Keratinocyte (primary cell): ENCODE results near the gene MLLT1. TPM values are rescaled to one million over a fixed set of nuclear protein-coding genes. Genes with fewer than 3 reads are reported as not detected.

Source experiments
- DNase-seq: peaks from one replicate; pipeline ENCODE4 v3.0.0-alpha.2; 2011; ENCODE audit warnings: low read depth, missing footprints, low spot score
- FAIRE-seq: peaks from 2 replicates; lab custom pipeline; 2011; peaks lifted over from hg19 to GRCh38; lab: Jason Lieb, UNC
- H2AFZ ChIP-seq: 2 replicates; pipeline ENCODE4 v1.6.0; 2012; ENCODE audit warnings: low read length, control low read depth, inconsistent platforms; ENCODE audit not compliant: control insufficient read depth
- H3K27ac ChIP-seq: 2 replicates; pipeline ENCODE4 v1.5.1; 2011; ENCODE audit warnings: low read length; ENCODE audit not compliant: control insufficient read depth, insufficient read depth
- H3K27me3 ChIP-seq: 3 replicates; pipeline ENCODE4 v1.6.0; 2011; ENCODE audit warnings: low read length; ENCODE audit not compliant: control insufficient read depth, insufficient read depth; ENCODE audit errors: extremely low read depth
- H3K36me3 ChIP-seq, 2 experiments: 2 replicates in 1 of 2; 3 replicates in 1 of 2; pipeline ENCODE4 v1.5.1; 2011; ENCODE audit warnings: low read length in 2 of 2, mild to moderate bottlenecking in 1 of 2; ENCODE audit not compliant: control insufficient read depth in 2 of 2, insufficient read depth in 2 of 2; ENCODE audit errors: extremely low read depth in 1 of 2
- H3K4me1 ChIP-seq: 3 replicates; pipeline ENCODE4 v1.5.1; 2011; ENCODE audit warnings: low read length; ENCODE audit not compliant: control insufficient read depth, insufficient read depth; ENCODE audit errors: extremely low read depth
- H3K4me2 ChIP-seq: 3 replicates; pipeline ENCODE4 v1.6.0; 2011; ENCODE audit warnings: low read depth, low read length; ENCODE audit not compliant: control insufficient read depth, insufficient read depth; ENCODE audit errors: extremely low read depth
- H3K4me3 ChIP-seq, 3 experiments: fragments of 200-600 bp in 1 of 3; sonication (generic) in 1 of 3; 2 replicates in 2 of 3; 3 replicates in 1 of 3; pipeline ENCODE4 v1.5.1; 2011 to 2016; ENCODE audit warnings: low read length in 3 of 3, mild to moderate bottlenecking in 3 of 3, control low read depth in 2 of 3, inconsistent platforms in 1 of 3, low read depth in 1 of 3, mixed read lengths in 1 of 3, mixed run types in 1 of 3, moderate library complexity in 1 of 3; ENCODE audit not compliant: control insufficient read depth in 2 of 3, insufficient read depth in 2 of 3; ENCODE audit errors: extremely low read depth in 1 of 3
- H3K79me2 ChIP-seq: 2 replicates; pipeline ENCODE4 v1.6.0; 2012; ENCODE audit warnings: low read length; ENCODE audit not compliant: control insufficient read depth, insufficient read depth
- H3K9ac ChIP-seq: 3 replicates; pipeline ENCODE4 v1.6.0; 2011; ENCODE audit warnings: low read length; ENCODE audit not compliant: control insufficient read depth, insufficient read depth; ENCODE audit errors: extremely low read depth
- H3K9me1 ChIP-seq: 3 replicates; pipeline ENCODE4 v1.6.0; 2011; ENCODE audit warnings: low read length; ENCODE audit not compliant: control insufficient read depth, insufficient read depth; ENCODE audit errors: extremely low read depth
- H3K9me3 ChIP-seq: 2 replicates; pipeline ENCODE4 v1.5.1; 2012; ENCODE audit warnings: low read depth, low read length; ENCODE audit not compliant: control insufficient read depth
- H4K20me1 ChIP-seq: 3 replicates; pipeline ENCODE4 v1.6.0; 2011; ENCODE audit warnings: low read length; ENCODE audit not compliant: control insufficient read depth, insufficient read depth; ENCODE audit errors: extremely low read depth
- EZH2 ChIP-seq: IDR thresholded peaks from one replicate; pipeline ENCODE4 v1.6.1; 2012; ENCODE audit warnings: inconsistent platforms, mild to moderate bottlenecking, low read length, moderate library complexity
- dilution Hi-C: fragments of 300-500 bp; cut with MboI; formaldehyde crosslinking; loops from one replicate; pipeline ENCODE4 v1.7.0; 2020; ENCODE audit warnings: low sequenced_read_pairs; ENCODE audit not compliant: extremely low pct_ligation_motif_present
- polyA plus RNA-seq, 5 experiments: library from polyadenylated mRNA; depleted of rRNA in 3 of 5; stranded (reverse) in 3 of 5; stranded (forward) in 1 of 5; unstranded in 1 of 5; fragments of >200 nt; gene quantifications; 1 replicate in 1 of 5; 2 replicates in 3 of 5; 3 replicates in 1 of 5; pipeline versions ENCODE4 v1.2.1 to v1.2.3, GENCODE V29; 2011 to 2012; ENCODE audit warnings: missing spikeins in 2 of 5, low read depth in 1 of 5, low replicate concordance in 1 of 5
- TF ChIP-seq, protein P1 (sequence below), 3 experiments: IDR thresholded peaks in 1 of 3; conservative IDR thresholded peaks in 1 of 3; optimal IDR thresholded peaks in 1 of 3; 2 replicates in 2 of 3; 3 replicates in 1 of 3; pipeline versions ENCODE3 to v1.5.1; 2011; ENCODE audit warnings: low read length in 3 of 3, mild to moderate bottlenecking in 3 of 3, moderate library complexity in 2 of 3, control low read depth in 1 of 3, inconsistent platforms in 1 of 3; ENCODE audit not compliant: insufficient read depth in 2 of 3; ENCODE audit errors: extremely low read depth in 1 of 3

MLLT1 gene
- polyA plus RNA-seq, 1 donor (not counting 4 experiments of a cell fraction or from before 2014, with no cell fraction given) = 8.3 TPM

- H3K9me3 ChIP-seq = no peaks in the 10 kb centered on the region
- dilution Hi-C loops = no loop called here
- no peak for TF ChIP-seq EZH2
- TF ChIP-seq, protein P1, sequence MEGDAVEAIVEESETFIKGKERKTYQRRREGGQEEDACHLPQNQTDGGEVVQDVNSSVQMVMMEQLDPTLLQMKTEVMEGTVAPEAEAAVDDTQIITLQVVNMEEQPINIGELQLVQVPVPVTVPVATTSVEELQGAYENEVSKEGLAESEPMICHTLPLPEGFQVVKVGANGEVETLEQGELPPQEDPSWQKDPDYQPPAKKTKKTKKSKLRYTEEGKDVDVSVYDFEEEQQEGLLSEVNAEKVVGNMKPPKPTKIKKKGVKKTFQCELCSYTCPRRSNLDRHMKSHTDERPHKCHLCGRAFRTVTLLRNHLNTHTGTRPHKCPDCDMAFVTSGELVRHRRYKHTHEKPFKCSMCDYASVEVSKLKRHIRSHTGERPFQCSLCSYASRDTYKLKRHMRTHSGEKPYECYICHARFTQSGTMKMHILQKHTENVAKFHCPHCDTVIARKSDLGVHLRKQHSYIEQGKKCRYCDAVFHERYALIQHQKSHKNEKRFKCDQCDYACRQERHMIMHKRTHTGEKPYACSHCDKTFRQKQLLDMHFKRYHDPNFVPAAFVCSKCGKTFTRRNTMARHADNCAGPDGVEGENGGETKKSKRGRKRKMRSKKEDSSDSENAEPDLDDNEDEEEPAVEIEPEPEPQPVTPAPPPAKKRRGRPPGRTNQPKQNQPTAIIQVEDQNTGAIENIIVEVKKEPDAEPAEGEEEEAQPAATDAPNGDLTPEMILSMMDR (optimal IDR thresholded peaks at IDR 0.05 in 1 of 3, IDR thresholded peaks at IDR 0.05 in 1 of 3, conservative IDR thresholded peaks at IDR 0.05 in 1 of 3; ENCODE audit: extremely low read depth in 1 of 3, insufficient read depth in 2 of 3, low read length in 3 of 3) = no peak
- H3K4me3 ChIP-seq = no peak overlapping the region
- peaks cover 50% of the 10 kb centered on the region for H3K79me2 ChIP-seq
- peaks cover 24 to 29% of the 10 kb centered on the region in 2 experiments for H3K36me3 ChIP-seq
- DNase-seq (no peak), FAIRE-seq (no peak)
- no peak overlapping the region for H3K4me2 ChIP-seq
- no peak overlapping the region for H3K27ac ChIP-seq
- H2AFZ ChIP-seq = no peak overlapping the region
- no peaks in the 10 kb centered on the region for H3K27me3 ChIP-seq
- no peak overlapping the region for H3K9ac ChIP-seq
- no peaks in the 10 kb centered on the region for H3K9me1 ChIP-seq
- H3K4me1 ChIP-seq = no peaks in the 10 kb centered on the region
- no peaks in the 10 kb centered on the region for H4K20me1 ChIP-seq
Observed at GRCh38 chr19:6263306-6263705, 16.5 kb downstream of the MLLT1 start.

GRCh38 chr19:6262519-6262918 lies 17.3 kb downstream of the MLLT1 start:
- DNase-seq = no peak
- Histone ChIP-seq H3K9ac (no peak overlapping the region), H4K20me1 (no peaks in the 10 kb centered on the region), H3K4me2 (no peak overlapping the region), H3K27ac (no peak overlapping the region), H3K4me1 (no peaks in the 10 kb centered on the region), H3K36me3 (peaks cover 24 to 29% of the 10 kb centered on the region in 2 experiments), H2AFZ (no peak overlapping the region), H3K4me3 (no peak overlapping the region), H3K9me1 (no peaks in the 10 kb centered on the region), H3K27me3 (no peaks in the 10 kb centered on the region), H3K9me3 (no peaks in the 10 kb centered on the region), H3K79me2 (peaks cover 51% of the 10 kb centered on the region)
- no peak for FAIRE-seq
- dilution Hi-C loops = no loop called here
- TF ChIP-seq, protein P1 (optimal IDR thresholded peaks at IDR 0.05 in 1 of 3, IDR thresholded peaks at IDR 0.05 in 1 of 3, conservative IDR thresholded peaks at IDR 0.05 in 1 of 3; ENCODE audit: extremely low read depth in 1 of 3, insufficient read depth in 2 of 3, low read length in 3 of 3) = no peak
- TF ChIP-seq EZH2 = no peak
